DND-41 (cell line): Measurements from ENCODE around the gene SURF6.

Source experiments
- EZH2 ChIP-seq: IDR thresholded peaks from 3 replicates; pipeline ENCODE4 v1.6.1; 2012; ENCODE audit warnings: borderline replicate concordance, low read depth, mild to moderate bottlenecking, moderate library complexity, low read length, inconsistent platforms; ENCODE audit not compliant: severe bottlenecking
- TF ChIP-seq, protein P1 (sequence below): IDR thresholded peaks from 2 replicates; pipeline ENCODE4 v1.5.1; 2012; ENCODE audit warnings: borderline replicate concordance, low read length, moderate library complexity, mild to moderate bottlenecking; ENCODE audit not compliant: poor library complexity, severe bottlenecking; ENCODE audit errors: extremely low read depth

DNA sequence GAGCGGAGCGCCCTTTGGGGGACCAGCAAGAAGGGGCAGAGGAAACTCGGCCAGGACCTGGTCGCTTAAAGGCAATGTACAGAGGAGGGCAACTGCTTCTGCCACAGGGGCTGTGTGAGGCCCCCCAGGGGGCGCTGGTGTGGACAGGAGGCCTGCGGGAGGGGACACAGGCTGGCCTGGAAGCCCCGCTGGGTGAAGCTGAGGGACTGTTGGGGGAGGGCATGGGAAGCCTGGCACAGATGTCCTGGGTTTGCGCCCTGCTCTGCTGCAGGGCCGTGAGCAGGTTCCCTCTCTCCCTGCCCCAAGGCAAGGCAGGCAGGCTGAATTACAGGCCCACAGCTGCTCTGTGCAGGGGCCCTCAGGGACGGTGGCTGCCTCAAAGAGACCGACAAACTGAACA is 6.6 kb upstream of the SURF6 start:
- TF ChIP-seq, protein P1, sequence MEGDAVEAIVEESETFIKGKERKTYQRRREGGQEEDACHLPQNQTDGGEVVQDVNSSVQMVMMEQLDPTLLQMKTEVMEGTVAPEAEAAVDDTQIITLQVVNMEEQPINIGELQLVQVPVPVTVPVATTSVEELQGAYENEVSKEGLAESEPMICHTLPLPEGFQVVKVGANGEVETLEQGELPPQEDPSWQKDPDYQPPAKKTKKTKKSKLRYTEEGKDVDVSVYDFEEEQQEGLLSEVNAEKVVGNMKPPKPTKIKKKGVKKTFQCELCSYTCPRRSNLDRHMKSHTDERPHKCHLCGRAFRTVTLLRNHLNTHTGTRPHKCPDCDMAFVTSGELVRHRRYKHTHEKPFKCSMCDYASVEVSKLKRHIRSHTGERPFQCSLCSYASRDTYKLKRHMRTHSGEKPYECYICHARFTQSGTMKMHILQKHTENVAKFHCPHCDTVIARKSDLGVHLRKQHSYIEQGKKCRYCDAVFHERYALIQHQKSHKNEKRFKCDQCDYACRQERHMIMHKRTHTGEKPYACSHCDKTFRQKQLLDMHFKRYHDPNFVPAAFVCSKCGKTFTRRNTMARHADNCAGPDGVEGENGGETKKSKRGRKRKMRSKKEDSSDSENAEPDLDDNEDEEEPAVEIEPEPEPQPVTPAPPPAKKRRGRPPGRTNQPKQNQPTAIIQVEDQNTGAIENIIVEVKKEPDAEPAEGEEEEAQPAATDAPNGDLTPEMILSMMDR: peak; percentile 33
- TF ChIP-seq EZH2: no peak
